Esophagus muscularis mucosa (tissue), 4 donors: ENCODE measurements around the gene ATF7IP. TPM values are rescaled to one million over a fixed set of nuclear protein-coding genes. Genes with fewer than 3 reads are reported as not detected.
A peak's percentile ranks its signal among the peaks of the same experiment; 100 is the strongest.
"Not testable (repeated sequence)": the region's sequence is repeated elsewhere in the genome, so short reads cannot be mapped to it uniquely, and the experiment has no call there.

Experiments used
- DNase-seq: peaks from one replicate; pipeline ENCODE4 v3.0.0-alpha.2; 2017; ENCODE audit errors: extremely low spot score
- H3K27ac ChIP-seq, 4 donors: fragments of 200-600 bp; sonication (generic); replicated peaks in 1 of 4; 1 replicate in 3 of 4; 2 replicates in 1 of 4; pipeline ENCODE4 v1.5.1; 2016 to 2019; ENCODE audit warnings: mild to moderate bottlenecking in 1 of 4
- H3K27me3 ChIP-seq, 4 donors: fragments of 200-600 bp; sonication (generic); one replicate each; pipeline versions ENCODE4 v1.5.1 to v1.6.0; 2016 to 2019
- H3K36me3 ChIP-seq, 4 donors: fragments of 200-600 bp; sonication (generic); one replicate each; pipeline ENCODE4 v1.5.1; 2016 to 2019
- H3K4me1 ChIP-seq, 4 donors: fragments of 200-600 bp; sonication (generic); one replicate each; pipeline ENCODE4 v1.5.1; 2016 to 2019
- H3K4me3 ChIP-seq, 4 donors: fragments of 200-600 bp; sonication (generic); 1 replicate in 2 of 4; 2 replicates in 2 of 4; pipeline ENCODE4 v1.5.1; 2016 to 2019; ENCODE audit warnings: mild to moderate bottlenecking in 4 of 4, moderate library complexity in 1 of 4
- H3K9me3 ChIP-seq, 4 donors: fragments of 200-600 bp; sonication (generic); 1 replicate in 3 of 4; 2 replicates in 1 of 4; pipeline ENCODE4 v1.5.1; 2016 to 2019
- CTCF ChIP-seq, 3 experiments: fragments of 200-600 bp in 2 of 3; fragments of 450-650 bp in 1 of 3; sonication (generic) in 2 of 3; IDR thresholded peaks; one replicate each; pipeline ENCODE4 v1.5.1; 2017 to 2019; ENCODE audit warnings: antibody characterized with exemption in 3 of 3, mild to moderate bottlenecking in 2 of 3, moderate library complexity in 1 of 3
- EP300 ChIP-seq: sonication (generic); formaldehyde crosslinking; IDR thresholded peaks from one replicate; pipeline ENCODE4 v1.6.1; 2017; ENCODE audit warnings: antibody characterized with exemption
- POLR2A ChIP-seq: fragments of 450-650 bp; IDR thresholded peaks from one replicate; pipeline ENCODE4 v1.6.1; 2017; ENCODE audit warnings: antibody characterized with exemption, moderate library complexity, mild to moderate bottlenecking, low read depth
- POLR2AphosphoS5 ChIP-seq, 2 donors: sonication (generic); formaldehyde crosslinking; IDR thresholded peaks; one replicate each; pipeline ENCODE4 v1.6.1; 2017; ENCODE audit warnings: antibody characterized with exemption in 2 of 2
- WGBS: methylation state at CpG from one replicate; pipeline ENCODE4 v1.1.5; 2018; 5-methylcytosine and 5-hydroxymethylcytosine counted together
- intact Hi-C: fragments of 100-400 bp; cut with DNase I; formaldehyde crosslinking; loops from one replicate; pipeline ENCODE4 v1.15.1; 2023
- total RNA-seq, 4 donors: library from RNA; depleted of rRNA; stranded (reverse); fragments of >200 nt; gene quantifications; one replicate each; pipeline versions ENCODE4 v1.1.0 to v1.2.1, GENCODE V29; 2016

ATF7IP gene
- total RNA-seq, 4 donors from 2014 or later: 26.8 to 43.2 (median 32.8) TPM

DNA sequence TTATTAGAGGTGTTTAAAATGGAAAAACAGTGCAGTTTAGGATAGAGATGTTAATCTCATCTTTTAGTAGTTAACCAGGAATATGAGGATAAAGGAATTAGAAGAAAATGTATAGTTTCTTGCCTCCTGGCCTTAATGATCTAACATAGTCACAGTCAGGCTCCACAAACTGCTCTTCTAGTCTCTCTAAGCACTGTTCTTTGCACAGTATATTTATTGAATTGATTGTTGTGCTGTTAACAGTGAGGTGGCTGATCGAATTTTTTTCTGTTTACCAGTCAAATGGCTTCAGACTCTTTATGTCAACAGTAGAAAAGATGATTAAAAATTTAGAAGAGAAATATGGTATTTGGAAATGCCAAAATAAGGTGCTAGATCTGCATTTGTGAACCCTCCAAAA lies 37.8 kb downstream of the ATF7IP start:
- Histone ChIP-seq H3K4me1 (peaks cover 25 to 37% (median 30%) of the 10 kb centered on the region in 4 donors), H3K36me3 (no peaks in the 10 kb centered on the region), H3K4me3 (no peak overlapping the region), H3K27me3 (no peaks in the 10 kb centered on the region), H3K27ac (peak overlapping the region in 3 of 4 donors; percentile 8 to 47 (median 24)), H3K9me3 (peaks cover 0 to 29% (median 5%) of the 10 kb centered on the region in 4 donors)
- no peak for DNase-seq
- 59% methylated on average over 1 of the region's 1 CpG for WGBS
- TF ChIP-seq POLR2AphosphoS5 (IDR thresholded peaks at IDR 0.05) (no peak), EP300 (no peak), CTCF (IDR thresholded peaks at IDR 0.05) (no peak)
- intact Hi-C loops: no loop called here

DNA sequence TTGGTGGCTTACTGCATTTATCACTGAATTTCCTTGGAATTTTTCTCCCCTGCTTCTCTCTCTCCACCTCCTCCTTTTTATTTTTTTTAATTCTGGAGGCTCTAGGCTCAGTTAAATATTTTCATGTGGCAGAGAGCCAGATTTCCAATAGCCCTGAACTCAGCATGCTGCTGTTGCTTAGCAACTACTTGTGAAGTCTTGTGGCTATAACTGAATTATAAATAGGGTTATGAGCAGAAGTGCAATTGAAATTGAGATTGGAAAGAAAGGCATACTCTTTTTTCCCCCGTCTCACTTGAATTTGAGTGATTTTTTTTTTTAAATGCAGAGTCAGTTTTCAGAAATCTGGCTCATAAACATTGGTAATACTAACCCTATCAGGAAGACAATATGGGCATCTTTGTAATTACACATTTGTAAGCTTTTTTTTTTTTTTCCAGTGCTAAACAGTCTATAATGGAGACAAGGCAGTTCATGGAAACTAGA lies 38.3 kb downstream of the ATF7IP start:
- Histone ChIP-seq H3K27ac (peak overlapping the region in 3 of 4 donors; percentile 8 to 47 (median 24)), H3K9me3 (peaks cover 0 to 24% (median 4%) of the 10 kb centered on the region in 4 donors), H3K27me3 (no peaks in the 10 kb centered on the region), H3K4me1 (peaks cover 30 to 42% (median 34%) of the 10 kb centered on the region in 4 donors), H3K4me3 (no peak overlapping the region), H3K36me3 (no peaks in the 10 kb centered on the region)
- no peak for TF ChIP-seq EP300
- no peak for TF ChIP-seq POLR2A
- 21% methylated on average over 1 of the region's 1 CpG for WGBS
- no peak for DNase-seq
- intact Hi-C loops: no loop called here

DNA sequence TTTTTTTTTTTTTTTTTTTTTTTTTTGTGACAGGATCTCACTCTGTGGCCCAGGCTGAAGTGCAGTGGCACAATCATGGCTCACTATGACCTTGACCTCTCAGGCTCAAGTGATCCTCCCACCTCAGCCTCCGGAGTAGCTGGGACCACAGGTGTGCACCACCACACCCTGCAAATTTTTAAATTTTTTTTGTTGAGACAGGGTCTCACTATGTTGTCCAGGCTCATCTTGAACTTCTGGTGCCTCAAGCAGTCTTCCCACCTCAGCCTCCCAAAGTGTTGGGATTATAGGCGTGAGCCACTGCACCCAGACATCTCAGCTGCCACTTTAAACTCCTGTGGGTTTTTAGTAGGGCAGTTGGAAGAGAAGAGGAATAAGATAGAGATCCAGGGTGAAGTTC lies 39.9 kb downstream of the ATF7IP start:
- H3K27me3 ChIP-seq, DNase-seq, intact Hi-C loops, H3K27ac ChIP-seq, H3K9me3 ChIP-seq, H3K4me3 ChIP-seq, H3K36me3 ChIP-seq: not testable (repeated sequence)
- 100% methylated on average over 2 of the region's 2 CpGs for WGBS
- peaks cover 31 to 47% (median 37%) of the 10 kb centered on the region in 4 donors for H3K4me1 ChIP-seq

DNA sequence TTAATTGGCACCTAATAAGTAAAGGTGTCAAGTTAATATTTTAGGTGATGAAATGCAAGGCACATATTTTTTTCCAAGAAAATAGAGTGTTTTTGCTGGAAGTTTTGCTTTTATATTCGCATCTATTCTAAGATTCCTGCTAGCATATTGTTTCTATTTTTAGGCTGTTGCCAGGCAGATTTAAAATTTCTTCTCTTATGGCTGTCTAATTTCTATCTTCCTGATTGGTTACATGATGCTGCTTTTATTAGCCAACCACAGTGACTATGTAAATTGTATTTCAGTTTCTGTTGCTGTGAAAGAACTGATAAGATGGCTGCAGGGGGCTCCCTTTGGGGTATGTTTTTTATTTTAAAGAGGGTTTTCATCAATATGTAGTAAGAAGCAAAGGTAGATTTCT lies 42.7 kb downstream of the ATF7IP start:
- intact Hi-C loops: no loop called here
- Histone ChIP-seq H3K27ac (peak overlapping the region in 3 of 4 donors; percentile 2 to 47 (median 14)), H3K4me1 (peaks cover 21 to 39% (median 32%) of the 10 kb centered on the region in 4 donors), H3K4me3 (peak overlapping the region in 2 of 4 donors; percentile 11 to 16), H3K9me3 (no peaks in the 10 kb centered on the region), H3K36me3 (no peaks in the 10 kb centered on the region), H3K27me3 (no peaks in the 10 kb centered on the region)
- no peak for TF ChIP-seq CTCF (IDR thresholded peaks at IDR 0.05)
- no peak for TF ChIP-seq POLR2A
- 50% methylated on average over 1 of the region's 1 CpG for WGBS
- no peak for DNase-seq

GRCh38 chr12:14410177-14410576 lies 44.7 kb downstream of the ATF7IP start:
- Histone ChIP-seq H3K4me3 (no peak overlapping the region), H3K27ac (no peak overlapping the region), H3K27me3 (no peaks in the 10 kb centered on the region), H3K9me3 (no peaks in the 10 kb centered on the region), H3K4me1 (peaks cover 19 to 32% (median 31%) of the 10 kb centered on the region in 4 donors), H3K36me3 (no peaks in the 10 kb centered on the region)
- no peak for DNase-seq
- TF ChIP-seq EP300 (no peak), POLR2A (no peak), POLR2AphosphoS5 (IDR thresholded peaks at IDR 0.05) (no peak), CTCF (IDR thresholded peaks at IDR 0.05) (no peak)
- intact Hi-C loops: loop anchor here (10.0 kb wide), 1 partner anchor 45 kb away; the partner anchor contains the start of gene ATF7IP
- 84% methylated on average over 5 of the region's 5 CpGs for WGBS
